ENCODE data around the gene SLX4IP.
"Not testable (repeated sequence)": the region's sequence is repeated elsewhere in the genome, so short reads cannot be mapped to it uniquely, and the experiment has no call there.

The SLX4IP gene

DNA sequence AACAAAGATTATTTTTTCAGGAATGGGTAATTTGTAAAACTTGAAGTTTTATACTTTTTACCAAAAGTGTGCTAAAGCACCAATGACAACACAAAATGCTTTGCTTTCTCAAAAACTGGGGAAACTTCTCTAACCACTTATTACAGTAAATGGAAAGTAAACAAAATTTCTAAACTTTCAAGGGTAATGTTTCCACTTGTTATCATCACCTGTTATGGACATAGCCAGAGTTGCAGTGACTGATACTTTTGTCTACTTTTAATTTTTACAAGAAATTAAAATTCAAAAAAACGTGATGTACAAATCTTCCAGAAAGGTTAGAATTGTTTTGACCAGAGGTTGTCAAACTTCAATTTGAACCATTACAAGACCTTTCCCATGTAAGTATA lies 138.8 kb downstream of the SLX4IP start:
- DNase-seq (ENCODE audit: low read depth): no peak

DNA sequence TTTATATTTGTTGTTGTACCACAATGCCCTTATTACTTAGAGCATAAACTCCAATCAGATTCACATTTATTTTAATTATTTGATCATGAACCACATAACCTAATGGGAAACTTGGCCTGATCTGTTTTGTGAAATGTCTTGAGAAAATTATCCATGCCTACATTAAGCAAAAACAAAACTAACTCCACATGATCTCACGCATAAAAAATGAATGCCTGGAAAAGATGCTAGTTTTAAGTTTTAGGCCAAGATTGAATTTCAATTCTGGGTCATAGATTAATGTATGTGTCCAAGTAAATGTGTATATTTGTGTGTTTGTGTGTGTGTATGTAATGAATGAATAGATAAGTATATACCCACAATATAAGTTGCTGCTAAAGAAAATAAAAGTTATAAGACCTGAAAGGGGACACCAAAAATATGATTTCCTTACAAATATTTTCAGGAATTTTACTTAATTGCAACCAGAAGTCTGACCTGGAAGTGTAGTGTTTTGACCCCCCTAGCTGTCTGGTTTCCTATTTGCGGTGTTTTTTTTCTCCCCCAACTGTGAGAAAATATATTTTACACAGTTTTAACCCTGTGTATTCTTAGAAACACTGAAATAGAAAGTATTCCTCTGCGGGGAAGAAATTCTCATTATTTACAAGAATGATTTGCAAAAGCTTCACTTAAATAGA lies 141.4 kb downstream of the SLX4IP start:
- no peak for DNase-seq (ENCODE audit: low read depth)

DNA sequence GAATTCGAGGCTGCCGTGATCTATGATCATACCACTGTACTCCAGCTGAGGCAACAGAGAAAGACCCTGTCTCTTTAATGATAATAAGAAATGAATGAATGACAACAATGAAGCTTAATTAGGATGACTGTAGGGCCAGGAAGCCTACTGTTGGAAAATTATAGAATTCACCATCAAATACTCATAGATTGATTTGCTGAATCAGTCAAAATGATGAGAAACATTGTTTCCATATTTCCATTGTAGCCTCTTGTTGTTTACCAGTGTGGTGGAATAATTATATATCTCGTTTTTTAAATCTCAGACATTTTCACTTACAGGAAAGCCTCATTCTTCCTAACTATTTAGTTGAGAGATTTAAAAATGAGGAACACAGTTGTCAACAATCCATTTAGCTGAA lies 142.5 kb downstream of the SLX4IP start:
- DNase-seq (ENCODE audit: low read depth): no peak

DNA sequence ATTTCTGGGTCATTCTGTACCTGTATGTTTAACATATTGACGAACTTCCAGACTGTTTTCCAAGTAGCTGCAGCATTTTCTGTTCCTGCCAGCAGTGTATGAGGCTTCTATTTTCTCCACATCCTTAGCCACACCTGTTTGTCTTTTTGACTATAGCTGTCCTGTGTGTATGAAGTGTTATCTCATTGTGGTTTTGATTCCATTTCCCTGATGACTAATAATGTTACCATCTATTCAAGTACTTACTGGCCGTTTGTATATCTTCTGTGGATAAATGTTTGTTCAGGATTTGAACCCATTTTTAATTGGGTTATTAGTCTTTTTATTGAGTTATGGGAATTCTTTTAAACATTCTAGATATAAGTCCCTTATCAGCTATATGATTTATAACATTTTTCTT lies 143.5 kb downstream of the SLX4IP start:
- DNase-seq (ENCODE audit: low read depth): no peak

DNA sequence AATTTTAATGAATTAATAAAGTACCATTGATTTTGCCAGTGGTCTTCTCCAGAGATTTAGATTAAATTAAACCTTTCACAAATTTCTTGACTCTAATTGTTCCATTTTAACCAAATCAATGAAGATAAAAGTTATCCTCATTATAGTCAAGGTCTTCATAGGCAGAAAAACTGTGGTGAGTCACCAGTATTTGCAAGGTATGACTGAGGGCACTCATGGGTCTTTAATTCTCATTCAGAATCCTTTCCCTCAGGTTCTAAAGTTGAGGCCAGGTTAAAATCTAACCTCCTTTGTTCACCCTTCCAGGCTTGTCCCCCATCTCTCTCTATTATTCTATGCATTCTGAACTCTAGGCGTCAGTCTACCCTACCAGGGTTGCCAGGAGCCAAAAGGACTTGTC lies 144.8 kb downstream of the SLX4IP start:
- DNase-seq (ENCODE audit: low read depth): no peak

DNA sequence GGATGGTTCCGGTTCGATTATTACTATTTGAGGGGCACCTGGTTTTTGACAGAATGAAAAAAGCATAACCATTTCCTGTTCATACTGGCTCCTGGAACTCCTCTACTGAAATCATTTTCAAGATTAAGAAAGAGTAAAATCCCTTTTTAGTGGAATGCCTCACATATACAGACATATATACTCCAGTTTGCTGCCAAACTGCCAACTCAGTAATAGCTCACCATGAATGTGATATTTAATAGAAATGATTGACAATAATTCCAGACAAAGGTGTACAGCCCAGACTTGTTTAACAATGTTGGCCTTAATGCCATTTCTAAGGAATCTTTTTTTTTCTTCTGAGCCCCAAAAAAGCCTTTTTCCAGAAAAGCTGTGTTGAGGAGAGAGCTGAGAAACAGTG lies 145.6 kb downstream of the SLX4IP start:
- DNase-seq (ENCODE audit: low read depth): no peak

DNA sequence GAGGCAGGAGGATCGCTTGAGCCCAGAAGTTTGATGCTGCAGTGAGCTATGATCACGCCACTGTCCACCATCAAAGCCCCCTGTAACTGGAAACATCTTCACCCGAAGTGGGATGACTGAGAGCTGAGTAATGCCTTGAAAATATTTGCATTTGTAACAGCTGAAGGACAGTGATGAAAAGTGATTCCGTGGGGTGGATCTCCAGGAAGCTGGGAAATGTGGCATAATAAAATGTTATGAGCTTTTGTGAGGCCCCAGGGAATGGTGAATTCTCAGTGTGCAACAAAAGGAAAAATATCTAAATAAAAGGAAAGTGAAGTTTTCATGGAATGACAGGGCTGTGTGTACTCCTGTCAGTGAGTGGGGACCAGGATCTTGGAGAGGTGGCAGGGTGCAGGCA lies 146.7 kb downstream of the SLX4IP start:
- no peak for DNase-seq (ENCODE audit: low read depth)

DNA sequence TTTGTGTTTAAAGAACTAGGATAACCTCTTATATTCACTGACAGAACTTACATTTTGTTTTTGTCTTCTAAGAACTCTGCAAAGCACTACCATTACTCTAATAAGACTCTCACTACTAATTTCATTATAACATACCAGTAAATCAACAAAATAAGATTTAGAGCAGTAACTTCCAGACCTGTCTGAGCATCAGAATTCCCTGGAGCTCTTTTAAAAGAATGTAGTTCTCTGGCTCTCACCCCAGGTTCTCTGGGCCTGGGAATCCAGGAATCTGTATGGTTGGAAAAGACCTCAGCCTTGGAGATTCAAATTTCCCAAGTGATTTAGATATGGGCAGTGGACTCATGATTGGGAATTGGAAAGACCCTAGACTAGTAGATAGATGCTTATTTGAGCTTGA lies 149.3 kb downstream of the SLX4IP start:
- no peak for DNase-seq (ENCODE audit: low read depth)

DNA sequence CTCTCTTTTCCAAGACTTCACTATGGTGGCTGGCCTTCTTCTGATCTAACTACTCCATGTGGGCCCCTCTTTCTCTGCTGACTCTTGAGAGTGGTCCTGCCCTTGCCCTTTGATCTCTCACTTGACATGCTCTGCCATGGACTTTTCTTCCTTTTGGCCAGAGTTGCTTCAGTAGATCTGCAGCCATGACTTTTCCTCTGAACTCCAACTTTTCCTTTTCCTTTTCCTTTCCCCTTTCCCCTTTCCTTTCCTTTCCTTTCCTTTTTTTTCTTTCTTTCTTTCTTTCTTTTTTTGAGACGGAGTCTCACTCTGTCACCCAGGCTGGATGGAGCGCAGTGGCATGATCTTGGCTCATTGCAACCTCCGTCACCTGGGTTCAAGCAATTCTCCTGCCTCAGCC lies 150.2 kb downstream of the SLX4IP start:
- no peak for DNase-seq (ENCODE audit: low read depth)

DNA sequence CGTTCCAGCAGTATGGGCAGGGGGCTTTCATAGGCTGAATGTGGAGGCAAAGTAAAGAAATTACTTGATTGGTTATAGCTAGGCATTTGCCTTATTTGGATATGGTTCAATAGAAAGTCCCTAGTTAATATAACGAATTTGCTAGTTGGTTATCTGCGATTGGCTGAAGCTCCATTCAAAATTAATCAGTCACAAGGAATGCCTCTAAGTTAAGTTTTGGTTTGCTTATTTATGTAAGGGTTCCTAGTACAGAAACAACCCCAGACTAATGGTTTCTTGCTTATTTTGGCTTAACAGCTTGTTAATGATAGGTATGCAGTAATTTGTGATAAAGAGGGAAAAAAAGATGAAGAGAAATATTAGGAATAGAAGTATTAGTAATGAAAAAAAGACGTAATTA lies 151.2 kb downstream of the SLX4IP start:
- DNase-seq (ENCODE audit: low read depth): no peak

DNA sequence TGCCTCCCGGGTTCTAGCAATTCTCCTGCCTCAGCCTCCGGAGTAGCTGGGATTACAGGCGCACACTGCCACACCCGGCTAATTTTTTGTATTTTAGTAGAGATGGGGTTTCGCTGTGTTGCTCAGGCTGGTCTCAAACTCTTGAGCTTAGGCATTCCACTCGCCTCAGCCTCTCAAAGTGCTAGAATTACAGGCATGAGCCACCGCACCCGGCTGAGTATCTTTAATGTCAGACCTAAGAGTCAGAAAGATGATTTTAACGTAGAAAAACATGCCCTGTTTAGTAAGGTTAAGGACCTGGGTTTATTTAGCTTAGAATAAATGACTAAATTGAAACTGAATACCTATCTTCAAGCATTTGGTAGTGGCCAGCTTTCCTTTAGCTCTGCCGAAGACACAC lies 155.3 kb downstream of the SLX4IP start:
- DNase-seq (ENCODE audit: low read depth): not testable (repeated sequence)

DNA sequence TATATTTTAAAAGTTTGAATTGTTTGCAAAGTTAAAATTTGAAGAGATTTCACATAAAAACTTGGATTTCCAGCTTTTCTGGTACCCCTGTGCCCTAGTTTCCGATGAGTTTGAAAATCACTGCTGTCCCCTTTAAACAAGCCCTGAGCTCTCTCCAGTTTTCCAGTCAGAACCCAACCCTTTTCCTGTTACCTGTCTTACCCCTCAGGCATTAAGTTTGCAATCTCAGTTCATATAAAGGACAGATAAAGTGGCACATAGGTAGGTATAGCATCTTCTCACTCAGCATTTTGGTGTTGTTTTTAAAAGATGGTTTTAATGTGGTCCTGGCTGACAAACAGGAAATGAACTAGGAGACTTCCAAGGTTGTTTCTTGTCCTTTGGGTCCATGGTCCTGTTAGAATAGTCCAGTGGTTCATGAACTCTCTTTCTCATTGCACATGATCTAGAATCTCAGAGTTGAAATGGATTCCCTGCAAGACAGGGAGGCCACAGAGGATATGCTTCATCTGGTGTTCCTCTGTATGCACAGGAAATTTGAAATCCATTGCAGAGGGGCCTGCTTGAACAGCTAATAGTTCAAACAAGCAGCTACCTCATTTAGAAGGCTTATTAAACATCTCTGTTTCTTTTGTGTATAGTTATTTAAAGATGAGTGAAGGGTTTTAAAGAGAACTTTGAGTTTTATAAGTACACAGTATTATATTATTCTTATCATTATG lies 156.0 kb downstream of the SLX4IP start:
- DNase-seq (ENCODE audit: low read depth): no peak

DNA sequence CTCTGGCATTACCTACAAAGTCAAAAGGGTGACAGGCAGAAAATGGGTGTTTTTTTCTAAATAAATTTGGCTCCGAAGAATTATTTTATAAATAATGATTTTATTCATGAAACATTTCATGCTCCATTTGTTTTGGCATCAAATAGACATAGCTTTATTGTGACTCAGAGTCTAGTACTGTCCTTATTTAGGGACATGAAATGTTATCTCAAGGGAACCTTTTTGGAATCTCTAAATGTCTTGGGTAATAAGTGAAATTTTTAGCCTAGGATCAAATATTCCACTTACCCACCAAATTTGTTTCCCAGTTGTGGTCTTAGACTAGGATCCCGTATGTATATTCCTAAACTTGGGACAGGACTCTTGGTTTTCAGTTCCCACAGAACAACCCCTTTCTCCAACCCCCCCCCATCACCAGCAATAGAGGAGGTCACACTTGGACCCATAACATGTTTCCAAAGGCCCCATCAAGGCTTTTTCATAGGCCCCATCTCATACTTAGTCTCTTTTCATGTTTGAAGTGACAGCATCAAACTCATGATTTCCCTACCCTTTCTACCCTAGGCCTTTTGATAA lies 156.9 kb downstream of the SLX4IP start:
- no peak for DNase-seq (ENCODE audit: low read depth)

DNA sequence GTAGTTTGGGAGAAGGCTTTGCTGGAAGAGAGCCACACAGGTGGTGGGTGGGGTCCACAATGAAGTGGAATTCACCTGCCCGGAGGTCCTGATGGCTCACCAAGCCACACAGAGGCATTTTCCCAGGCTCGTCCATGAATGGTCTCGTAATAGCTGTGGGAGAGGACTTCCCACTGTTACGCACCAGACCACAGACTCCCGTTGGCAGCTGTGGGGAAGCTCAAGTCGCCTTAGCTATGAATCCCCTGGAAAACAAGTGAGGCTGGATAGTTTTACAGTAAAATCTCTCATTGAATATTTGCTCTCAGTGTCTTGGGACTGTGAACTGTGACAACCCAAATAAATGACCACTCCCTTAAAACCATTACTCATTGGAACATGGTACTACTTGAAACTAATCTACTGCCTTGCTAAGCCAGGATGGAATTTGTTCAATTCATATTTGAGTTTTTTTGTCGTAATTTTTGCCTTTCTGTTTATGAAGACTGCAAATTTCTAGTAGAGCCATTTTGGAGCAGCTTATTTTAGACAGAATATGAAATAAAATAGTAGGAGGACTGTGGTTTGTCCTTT lies 159.3 kb downstream of the SLX4IP start:
- DNase-seq (ENCODE audit: low read depth): no peak

DNA sequence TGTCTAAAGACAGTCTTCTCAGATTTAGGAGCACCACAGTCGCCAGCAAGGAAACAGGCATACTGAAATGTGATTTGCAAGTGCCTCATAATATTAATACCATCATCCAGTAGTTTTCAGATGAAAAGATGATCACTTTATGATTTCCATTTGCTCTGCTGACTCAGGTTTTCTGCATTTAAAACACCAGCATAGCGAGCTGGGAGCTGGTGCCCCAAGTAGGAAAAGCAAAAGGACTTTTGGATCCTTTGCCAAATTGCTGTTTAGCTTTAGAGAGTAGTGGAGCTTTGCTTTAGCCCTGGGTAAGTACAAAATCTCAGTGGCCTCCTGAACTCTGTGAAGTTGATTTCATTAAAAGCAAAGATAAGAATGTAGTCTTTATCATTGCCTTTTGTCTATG lies 160.2 kb downstream of the SLX4IP start:
- DNase-seq (ENCODE audit: low read depth): no peak

DNA sequence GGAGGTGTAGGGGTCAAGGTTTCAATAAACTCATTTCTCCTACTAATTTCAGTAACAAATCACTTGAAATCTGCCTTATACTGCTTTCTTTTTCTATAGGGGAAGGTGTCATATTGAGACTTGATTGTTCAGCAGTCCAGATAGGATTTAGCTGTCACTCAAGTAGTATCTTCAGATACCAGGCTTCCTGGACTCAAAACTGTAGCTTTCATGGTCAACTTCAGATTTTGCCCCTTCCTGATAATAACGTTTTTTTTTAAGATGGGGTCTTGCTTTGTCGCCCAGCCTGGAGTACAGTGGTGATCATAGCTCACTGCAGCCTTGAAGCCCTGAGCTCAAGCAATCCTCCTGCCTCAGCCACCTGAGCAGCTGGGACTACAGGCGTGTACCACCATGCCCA lies 160.9 kb downstream of the SLX4IP start:
- no peak for DNase-seq (ENCODE audit: low read depth)

DNA sequence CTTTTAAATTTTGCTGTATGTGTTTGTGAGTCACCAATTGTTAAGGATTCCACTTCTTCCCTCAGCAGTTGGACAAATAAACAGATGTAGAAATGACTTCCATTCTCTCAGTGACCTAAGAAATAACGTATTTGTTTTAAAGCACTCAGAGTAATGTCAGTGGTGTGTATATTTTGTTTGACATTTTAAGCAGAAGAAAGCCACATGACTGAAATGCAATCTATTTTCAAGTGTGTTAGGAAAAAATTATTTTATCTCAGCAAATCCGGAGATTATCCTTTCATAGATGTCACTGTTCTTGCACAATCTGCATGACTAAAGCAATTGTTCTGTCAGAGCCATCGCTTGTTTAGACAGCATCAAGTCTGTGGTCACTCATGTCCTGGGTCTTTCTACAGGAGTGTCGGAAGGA lies 161.6 kb downstream of the SLX4IP start:
- DNase-seq (ENCODE audit: low read depth): no peak

DNA sequence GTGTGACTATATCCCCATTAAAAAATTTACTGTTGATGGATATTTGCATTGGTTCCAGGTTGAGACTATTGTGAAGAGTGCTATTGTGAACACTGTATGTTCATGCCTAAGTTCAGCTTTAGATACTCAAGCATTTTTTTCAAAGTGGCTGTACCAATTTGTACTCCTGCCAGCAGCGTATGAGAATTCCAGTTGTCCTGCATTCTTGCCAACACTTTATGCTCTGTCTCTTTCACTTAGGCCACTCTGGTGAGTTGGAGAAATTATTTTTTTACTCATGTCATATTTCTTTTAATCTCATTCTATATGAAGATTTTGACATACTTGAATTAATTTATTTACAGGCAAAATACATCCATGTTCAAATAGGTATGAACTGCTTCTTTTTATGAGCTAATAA lies 162.5 kb downstream of the SLX4IP start:
- no peak for DNase-seq (ENCODE audit: low read depth)

DNA sequence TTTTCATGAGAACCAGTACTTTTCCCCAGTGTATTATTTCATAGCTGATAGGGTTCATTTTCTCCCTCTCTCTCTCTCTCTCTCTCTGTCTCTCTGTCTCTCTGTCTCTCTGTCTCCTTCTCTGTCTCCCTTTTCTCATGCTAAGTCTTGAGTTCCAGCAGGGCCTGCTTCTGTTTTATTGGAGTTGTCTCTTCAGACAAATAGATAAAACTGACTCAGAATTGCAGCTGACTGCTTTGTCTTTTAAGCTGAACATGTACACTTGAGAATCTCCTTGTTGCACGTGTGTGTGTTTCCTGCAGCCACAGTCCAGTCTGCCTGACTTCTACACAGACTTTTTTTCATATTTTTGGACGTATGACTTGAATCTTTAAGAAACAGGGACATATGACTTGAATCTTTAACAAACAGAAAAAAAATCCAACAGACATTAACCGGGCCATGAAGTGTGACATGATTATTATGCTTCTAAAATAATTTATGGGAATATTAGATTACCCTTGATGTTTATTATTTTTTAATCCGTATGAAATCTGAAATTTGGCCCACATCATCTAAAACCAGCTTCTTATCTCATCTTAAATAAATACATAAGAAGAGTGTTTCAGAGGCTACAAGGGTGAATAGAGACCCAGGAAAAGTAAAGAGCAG lies 167.2 kb downstream of the SLX4IP start:
- DNase-seq (ENCODE audit: low read depth): no peak

DNA sequence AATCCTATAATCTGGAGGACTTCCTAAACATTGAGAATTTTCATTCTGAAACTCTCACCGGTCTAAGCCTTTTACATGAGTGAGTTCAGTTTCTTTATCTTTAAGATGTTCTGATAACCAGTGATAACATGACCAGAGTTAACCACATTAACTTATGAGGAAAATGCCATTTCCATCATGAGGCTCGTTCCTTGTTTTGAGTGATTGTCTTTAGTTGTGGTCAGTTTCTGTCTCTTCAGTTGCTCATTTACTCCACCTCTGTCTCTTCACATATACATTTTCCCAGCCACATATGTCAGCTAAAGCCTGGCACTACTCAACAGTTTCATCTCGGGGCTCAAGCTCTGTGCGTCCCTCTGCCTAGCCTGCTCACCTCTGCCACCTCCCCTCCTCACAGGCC lies 168.3 kb downstream of the SLX4IP start:
- no peak for DNase-seq (ENCODE audit: low read depth)

DNA sequence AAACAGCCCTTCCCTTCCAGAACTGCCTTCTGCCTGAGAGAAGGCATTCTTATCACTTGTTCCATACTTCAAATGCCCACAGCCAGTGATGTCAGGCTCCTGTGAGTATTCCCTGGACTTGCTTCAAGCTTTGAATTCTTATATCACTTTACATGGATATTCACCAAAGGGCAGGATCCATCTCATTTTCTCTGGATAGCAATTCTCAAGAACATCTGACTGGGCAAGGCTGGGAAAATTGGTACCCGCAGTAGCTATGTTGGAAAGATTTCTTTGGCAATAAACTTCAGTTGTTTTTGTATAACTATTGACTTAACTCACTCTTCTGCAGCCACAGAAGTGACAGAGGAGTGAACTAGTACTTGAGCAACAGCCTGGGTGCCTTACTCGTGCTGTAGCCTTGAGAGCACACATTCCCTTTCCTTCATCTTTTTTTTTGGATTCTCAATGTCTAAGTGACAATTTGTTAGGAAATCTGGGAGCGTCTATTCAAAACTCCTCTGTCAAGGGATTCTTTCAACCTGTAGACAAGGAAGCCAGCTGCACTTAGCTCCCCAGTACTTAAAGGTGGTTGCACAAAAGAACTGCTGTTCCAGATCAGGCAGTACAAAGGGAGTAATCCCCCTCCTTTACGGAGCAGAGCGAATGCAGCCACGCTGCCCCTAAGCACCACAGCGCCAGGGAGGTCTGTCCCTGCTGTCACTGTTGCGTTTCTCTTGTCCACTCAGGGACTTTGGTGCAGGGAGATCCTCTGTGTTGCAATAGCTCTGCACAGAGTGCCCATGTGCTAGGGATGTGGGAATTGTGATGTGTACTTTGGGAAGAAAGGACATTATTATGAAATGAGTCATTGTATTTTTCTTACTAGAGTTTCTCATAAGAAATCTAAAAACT lies 169.1 kb downstream of the SLX4IP start:
- DNase-seq (ENCODE audit: low read depth): no peak
